Stimulated activated CD4-positive, alpha-beta T cell treated with anti-CD3 and anti-CD28 coated beads, TNF-alpha, amount 100 ng/mL, for 24 hours (primary cell): ENCODE results near the gene CCDC183.
"Not testable (repeated sequence)": the region's sequence is repeated elsewhere in the genome, so short reads cannot be mapped to it uniquely, and the experiment has no call there.

Source experiments
- DNase-seq, 3 experiments: peaks; one replicate each; pipeline ENCODE4 v3.0.0-alpha.2; 2020; ENCODE audit warnings: low read depth in 3 of 3

CCDC183 gene

DNA sequence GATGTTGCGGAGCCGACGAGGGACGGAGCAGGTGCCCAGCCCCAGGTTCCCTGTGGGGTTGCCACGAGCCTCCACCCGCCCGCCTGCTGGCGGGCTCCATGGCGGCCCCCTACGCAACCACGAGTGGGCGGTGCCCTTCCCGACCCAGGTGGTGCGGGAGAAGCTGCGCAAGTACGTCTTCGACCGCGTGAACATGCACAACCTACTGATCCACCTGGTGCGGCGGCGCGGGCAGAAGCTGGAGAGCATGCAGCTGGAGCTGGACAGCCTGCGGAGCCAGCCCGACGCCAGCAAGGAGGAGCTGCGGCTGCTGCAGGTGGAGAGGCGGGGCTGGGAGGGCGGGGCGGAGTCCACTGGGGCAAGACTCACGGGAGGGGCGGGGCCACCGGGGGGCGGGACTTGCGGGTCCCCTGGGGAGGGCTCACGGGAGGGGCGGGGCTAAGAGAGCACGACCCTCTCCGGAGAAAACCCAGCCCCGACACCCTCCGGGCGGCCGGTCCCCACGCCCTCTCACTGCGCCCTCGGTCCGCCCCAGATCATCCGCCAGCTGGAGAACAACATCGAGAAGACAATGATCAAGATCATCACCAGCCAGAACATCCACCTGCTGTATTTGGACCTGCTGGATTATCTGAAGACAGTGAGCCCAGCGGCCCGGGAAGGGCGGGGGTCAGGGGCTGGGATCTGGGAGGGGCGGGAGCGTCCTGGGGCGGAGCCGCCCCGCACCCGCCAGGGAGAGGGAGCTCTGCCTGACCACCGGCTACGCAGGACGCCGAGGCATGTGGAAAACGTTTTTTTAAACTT, 3.9 kb downstream of the CCDC183 start:
- peak; percentile 67 to 87 (median 77) for DNase-seq

DNA sequence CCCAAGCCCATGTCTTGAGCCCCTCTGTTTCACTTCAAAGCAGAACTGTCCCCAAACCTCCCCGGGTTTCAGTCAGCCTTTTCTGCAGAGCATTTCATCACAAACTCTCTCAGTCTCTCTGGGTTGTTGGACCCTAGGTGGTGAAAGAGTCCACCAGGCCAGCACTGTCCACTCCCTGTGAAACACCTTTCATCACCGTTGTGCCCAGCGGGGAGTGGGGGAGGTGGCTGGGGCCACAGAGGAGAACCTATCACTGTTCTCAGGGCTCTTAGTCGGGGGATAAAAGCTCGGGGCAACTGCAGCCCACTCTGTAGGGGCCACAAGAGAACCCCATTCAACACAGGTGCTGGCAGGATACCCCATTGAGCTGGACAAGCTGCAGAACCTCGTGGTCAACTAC, 6.2 kb downstream of the CCDC183 start:
- DNase-seq = no peak

DNA sequence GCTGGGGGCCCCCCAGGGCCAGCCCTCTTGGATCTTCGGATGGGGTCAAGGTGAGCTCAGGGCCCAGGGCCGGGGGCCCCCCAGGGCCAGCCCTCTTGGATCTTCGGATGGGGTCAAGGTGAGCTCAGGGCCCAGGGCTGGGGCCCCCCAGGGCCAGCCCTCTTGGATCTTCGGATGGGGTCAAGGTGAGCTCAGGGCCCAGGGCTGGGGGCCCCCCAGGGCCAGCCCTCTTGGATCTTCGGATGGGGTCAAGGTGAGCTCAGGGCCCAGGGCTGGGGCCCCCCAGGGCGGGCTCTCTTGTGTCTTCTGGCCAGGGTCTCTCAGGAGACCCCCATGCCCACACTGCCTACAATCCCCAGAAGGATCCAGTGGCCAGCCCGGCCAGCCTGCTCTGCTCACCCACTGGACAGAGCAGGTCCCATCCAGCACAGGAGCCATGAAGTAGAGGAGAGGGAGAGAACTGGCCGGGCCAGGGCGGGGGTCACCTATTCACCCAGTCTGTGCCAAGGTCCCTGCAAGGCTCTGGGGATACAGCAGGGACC, 6.9 kb downstream of the CCDC183 start:
- not testable (repeated sequence) for DNase-seq

DNA sequence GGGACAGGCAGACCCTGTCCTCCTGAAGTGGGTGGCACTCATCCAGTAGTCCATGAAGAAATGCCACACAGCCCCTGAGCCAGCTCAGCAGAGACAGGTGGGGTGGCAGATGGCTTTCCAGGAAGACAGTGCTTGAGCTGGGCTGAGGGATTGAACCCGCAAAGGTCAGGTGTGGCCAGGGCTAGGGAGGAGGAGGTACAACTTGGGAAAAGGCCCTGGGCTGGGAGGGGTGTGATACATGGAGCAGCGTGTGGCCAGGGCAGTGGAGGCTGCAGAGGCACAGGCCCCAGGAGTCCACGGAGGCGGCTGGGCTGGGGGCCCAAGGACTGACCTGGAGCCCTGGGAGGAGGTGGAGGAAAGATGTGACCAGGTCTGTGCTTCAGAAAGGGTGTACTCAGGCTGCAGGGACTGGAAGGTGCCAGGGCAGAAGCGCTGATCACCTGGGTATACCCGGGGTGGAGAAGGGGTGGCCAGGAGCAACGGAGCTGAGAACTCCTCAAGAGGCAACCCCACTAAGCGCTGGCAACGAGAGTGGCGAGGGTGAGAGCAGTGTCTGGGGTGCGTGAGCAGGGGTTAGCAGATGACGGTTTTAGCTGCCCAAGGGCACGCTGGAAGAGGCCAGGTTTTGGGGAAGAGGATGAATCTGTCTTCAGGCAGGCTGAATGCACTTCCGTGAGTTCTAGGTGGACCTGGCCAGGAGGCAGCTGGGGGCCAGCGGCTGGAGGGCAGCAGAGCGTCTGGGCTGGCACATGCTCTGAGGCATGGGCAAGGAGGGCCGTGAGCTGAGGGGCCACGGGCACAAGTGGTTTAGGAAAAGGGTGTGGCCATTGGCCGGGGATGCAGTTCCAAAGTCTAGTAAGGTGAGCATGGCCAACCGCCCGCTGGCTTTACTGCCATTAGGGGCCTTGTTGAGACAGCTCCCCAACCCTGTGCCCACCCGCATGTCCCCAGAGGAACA, 7.7 kb downstream of the CCDC183 start:
- no peak for DNase-seq

DNA sequence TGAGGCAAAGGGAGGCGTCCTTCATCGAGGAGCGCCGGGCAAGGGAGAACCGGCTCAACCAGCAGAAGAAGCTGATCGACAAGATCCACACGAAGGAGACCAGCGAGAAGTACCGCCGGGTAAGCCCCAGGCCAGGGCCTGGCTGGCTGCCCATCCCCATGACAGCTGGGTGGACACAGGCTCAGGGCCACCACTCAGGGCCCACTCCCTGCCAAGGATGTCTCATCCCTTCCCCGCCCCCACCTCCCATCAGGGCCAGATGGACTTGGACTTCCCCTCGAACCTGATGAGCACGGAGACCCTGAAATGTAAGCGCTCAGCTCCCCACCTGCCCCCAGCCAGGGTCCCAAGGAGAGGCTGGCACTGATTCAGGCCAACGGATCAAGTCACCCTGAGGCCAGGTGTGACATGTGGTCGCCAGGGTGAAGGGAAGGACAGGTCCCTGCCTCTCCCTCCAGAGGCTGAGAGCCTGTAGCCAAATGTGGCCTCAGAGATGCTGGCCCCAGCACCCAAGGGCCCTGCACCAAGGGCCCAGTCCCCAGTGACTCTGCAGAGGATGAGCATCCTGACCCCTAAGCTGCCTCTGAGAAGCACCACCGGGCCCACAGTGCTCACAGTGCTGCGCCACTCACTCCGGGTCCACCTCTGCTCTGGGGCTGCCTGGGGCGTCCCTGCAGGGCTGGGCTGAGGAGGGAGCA, 8.5 kb downstream of the CCDC183 start:
- DNase-seq = no peak

DNA sequence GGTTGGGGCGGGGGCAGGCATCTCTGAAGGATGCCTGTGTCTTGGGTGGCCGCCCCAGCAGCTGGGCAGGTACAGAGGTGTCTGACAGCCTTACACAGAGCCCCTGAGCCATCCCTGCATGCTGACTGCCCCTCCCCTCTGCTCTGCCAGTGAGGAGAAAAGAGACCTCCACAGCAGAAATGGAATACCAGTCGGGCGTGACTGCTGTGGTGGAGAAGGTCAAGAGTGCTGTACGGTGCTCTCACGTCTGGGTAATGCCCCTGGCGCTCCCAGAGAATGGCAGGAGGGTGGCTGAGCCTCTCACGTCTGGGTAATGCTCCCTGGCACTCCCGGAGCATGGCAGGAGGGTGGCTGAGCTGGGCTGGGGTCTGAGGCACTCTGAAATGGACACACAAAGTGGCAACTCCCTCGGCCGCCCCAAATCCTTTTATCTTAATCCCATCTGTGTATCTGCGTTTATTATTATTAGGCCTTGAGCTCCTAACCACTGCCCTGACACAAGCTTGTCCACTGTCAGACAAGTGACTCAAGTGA, 9.1 kb downstream of the CCDC183 start:
- no peak for DNase-seq

DNA sequence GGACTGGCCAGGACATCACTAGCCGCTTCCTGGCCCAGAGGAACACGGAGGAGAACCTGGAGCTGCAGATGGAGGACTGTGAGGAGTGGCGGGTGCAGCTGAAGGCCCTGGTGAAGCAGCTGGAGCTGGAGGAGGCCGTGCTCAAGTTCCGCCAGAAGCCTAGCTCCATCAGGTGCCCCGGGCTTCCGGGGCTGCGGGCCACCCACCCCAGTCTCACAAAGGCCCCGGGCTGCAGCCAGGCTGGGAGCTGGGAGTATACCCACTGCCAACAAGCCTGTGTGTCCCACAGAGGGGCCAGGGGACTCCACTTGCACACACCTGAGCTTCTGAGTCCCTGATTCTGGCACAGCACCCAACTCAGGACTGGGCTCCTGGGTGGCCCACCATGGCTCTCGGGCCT, 9.9 kb downstream of the CCDC183 start:
- no peak for DNase-seq

DNA sequence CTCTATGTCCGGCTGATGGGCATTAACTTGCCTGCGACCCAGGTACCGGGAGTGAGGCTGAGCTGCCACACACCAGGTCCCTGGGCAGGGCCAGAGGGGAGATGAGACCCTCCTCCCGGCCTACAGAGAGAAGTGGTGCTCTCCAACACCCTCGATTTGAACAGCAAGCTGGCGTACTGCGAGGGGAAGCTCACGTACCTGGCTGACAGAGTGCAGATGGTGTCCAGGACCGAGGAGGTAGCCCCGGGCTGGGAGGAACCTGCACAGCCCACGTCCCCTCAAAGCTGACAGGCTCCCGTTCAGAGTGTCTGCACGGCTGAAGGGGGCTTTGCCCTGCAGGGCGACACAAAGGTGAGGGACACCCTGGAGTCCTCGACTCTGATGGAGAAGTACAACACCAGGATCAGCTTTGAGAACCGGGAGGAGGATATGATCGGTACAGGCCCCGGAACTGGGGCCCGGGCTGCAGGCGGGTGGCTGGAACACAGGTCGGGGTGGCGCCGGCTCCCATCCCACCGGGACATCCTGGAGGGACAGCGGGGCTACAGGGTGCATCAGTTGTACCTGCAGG, 10.6 kb downstream of the CCDC183 start:
- no peak for DNase-seq

DNA sequence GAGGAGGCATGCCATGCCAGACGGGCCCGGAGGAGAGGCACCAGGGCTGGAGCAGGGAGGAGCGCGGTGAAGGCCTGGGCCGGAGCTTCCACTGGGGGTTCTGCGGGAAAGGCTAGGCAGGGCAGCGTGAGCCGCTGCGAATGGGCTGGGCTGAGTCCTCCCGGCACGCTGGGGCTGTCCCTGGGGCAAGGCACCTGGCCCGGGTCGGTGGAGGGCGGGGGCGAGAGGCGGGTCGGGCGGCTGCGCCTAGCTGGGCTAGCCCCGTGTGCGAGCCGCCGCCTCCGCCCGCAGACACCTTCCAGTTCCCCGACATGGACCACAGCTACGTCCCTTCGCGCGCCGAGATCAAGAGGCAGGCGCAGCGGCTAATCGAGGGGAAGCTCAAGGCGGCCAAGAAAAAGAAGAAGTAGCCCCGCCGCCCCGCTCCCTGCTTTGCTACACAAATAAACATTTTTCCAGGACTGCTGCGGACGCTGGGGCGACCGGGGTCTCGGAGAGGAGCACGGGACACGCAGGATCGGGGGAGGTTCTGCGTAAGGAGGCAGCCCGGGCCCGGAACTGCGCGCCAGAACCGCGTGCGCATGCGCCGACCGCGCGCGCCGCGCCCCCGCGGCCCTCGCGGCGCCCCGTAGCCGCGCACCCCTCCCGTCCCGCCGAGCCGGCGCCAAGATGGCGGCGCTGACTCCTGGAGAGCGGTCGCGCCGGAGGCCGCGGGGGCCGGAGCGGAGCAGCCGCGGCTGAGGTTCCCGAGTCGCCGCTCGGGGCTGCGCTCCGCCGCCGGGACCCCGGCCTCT, 11.3 kb downstream of the CCDC183 start, which contains the start of gene RABL6:
Gene RABL6, plus strand, starts transcription at position 668 of the 794 bp plus-strand sequence. CDS start 249 bp downstream, outside the sequence.
- peak; percentile 59 to 80 (median 72) for DNase-seq

DNA sequence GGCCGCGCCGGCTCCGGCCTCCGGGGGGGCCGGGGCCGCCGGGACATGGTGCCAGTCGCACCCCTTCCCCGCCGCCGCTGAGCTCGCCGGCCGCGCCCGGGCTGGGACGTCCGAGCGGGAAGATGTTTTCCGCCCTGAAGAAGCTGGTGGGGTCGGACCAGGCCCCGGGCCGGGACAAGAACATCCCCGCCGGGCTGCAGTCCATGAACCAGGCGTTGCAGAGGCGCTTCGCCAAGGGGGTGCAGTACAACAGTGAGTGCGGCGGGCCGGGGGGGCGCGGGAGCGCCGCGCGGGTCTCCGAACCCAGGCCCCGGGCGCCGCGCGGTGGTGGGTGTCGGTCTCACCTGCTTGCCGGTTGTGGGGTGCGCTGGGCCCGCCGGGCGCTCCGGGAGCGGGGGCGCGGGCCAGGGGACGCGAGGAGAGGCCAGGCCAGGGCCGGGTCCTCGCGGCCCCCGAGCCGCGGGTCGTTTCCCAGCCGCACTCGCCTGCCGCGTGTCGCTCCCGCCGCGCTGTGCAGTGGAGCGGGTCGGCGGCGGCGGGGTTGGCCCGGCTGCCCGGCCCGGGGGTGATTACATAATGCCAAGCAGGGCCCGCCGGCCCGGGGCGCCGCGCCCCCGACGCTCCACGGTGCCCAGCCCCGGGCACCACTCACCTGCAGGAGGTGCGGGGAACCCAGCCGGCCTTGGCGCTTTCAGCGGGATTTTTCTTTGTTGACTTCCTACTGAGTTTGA, 12.1 kb downstream of the CCDC183 start:
- peak in 1 of 3 experiments; percentile 32 for DNase-seq

DNA sequence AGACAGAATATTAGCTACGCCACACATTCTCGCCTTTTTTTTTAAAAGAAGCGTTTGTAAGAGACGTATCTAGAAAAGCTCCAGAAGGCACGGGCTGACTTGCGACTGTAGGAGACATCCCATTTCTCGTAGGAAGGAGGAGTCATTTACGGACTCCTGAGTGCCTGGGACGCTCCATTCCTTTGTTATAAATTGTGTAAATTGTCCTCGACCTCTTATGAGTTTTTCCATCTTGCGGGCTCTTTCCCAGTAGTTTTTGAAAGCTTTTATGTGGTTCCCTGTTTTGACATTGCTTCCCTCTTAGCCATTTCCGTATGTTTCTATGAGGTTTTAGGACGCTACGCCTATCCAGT, 12.6 kb downstream of the CCDC183 start:
- no peak for DNase-seq

DNA sequence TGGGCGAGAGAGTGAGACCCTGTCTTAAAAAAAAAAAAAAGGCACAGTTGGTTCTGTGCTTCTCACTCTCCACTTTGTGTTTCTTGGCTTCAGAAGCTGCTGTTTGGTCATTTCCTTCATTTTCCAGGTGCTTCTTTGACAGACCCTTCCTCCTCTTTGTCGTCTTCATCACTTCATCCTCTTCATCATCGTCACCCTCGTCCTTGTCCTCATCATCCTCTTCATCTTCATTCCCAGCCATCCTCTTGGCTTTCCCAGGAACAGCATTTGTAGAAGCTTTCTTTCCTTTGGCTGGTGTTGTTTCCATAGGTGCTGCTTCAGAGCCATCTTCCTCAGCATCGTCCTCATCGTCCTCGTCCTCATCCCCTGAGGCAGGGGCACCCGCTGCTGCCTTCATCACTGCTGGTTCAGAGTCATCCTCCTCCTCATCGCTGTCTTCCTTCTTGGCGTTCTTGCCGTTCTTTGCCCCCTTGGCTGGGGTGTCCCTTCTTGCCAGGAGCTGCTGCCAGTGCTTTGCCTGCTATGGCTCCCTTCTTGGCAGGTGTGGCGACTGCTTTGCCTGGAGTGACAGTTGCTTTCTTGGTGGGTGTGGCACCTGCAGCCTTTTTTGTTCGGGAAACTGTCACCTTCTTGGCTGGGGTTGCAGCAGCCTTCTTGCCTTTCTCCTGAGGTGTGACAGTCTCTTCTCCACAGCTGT, 18.7 kb downstream of the CCDC183 start:
- DNase-seq = no peak

DNA sequence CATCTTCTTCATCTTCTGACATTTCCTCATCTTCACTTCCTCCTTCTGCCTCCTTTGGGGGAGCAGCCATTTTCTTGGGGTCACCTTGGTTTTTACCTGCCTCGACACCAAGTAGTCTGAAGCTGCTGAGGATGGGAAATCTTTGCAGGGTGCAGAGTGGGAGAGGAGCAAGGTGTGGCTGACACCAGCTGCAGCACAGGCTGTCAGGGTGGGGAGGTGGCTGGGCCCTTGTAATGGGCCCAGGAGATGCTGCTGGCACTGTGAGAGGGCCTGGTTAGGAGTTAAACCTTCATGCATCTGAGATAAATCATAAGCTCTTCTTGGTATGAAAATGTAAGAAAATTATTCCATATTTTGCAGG, 19.3 kb downstream of the CCDC183 start:
- no peak for DNase-seq

DNA sequence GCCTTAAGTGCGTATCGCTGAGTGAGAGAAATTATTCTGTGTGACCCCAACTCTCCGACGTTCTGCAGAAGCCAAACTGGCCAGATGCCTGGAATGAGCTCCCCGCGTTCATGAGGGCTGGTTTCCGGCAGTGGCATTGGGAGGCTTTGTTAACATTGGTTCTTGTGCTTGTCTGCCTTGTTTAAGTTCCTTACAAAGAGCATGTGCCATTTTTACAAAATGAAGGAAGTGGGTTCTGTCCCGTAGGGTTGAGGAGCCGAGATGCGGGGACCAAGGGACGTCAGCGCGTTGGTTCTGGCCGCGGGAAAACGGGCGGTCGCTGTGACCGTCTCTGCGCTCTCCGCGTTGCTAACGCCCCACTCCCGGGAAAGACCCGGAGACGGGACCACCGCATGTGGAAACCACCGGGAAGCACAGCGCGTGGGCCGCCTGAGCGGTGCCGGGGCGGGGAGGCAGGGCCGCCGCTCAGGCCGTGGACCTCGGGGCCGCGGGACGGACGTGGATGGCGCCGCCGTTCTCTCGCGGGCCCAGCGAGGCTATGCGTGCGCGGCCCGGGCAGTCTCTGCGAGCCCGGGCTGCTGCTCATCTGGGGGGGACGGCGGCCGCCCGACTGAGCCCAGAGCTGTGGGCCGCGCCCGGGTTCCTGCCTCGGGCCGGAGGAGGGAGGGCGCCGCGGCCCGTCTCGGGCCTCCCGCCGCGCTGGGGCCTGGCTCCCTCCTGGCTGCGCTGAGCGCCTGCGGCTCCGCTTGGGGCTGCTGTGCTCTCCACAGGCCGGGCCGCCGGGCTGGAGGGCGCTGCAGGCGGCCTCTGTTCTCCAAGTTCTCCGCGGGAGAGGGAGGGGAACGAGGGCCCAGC, 25.1 kb downstream of the CCDC183 start:
- DNase-seq = no peak

DNA sequence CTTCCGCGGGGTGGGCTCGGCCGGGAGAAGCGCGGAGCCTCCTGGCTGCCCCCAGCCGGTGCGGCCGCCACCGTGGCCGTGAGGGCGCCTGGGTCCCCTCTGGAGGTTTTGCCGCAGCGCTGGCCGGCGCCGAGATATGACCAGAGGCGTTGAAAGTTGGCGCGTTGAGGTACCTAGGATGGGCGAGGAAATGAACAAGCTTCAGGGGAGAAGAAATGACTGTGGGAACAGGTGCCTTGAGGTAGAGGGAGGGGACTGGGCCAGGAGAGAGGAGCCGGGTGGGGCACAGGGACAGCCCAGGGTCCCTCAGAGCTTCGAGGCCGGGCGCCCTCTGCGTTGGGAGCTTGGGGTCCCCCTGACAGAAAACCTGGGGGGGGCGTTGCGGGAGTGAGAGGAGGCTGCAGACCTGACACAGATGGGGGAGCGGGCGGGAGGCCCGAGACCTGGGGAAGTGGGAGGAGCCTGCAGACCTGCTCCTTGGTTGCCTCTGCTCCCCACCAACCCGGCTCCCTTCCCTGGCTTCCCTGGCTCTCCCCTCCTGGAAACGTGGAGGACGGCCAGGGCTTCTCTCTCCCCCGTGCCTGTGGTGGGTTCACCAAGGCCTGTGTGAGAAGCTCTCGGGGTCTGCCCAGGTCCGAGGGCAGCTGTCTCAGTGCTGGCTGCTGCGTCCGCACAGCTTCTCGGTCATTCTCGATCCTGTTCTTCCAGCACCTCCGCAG, 25.8 kb downstream of the CCDC183 start:
- no peak for DNase-seq

DNA sequence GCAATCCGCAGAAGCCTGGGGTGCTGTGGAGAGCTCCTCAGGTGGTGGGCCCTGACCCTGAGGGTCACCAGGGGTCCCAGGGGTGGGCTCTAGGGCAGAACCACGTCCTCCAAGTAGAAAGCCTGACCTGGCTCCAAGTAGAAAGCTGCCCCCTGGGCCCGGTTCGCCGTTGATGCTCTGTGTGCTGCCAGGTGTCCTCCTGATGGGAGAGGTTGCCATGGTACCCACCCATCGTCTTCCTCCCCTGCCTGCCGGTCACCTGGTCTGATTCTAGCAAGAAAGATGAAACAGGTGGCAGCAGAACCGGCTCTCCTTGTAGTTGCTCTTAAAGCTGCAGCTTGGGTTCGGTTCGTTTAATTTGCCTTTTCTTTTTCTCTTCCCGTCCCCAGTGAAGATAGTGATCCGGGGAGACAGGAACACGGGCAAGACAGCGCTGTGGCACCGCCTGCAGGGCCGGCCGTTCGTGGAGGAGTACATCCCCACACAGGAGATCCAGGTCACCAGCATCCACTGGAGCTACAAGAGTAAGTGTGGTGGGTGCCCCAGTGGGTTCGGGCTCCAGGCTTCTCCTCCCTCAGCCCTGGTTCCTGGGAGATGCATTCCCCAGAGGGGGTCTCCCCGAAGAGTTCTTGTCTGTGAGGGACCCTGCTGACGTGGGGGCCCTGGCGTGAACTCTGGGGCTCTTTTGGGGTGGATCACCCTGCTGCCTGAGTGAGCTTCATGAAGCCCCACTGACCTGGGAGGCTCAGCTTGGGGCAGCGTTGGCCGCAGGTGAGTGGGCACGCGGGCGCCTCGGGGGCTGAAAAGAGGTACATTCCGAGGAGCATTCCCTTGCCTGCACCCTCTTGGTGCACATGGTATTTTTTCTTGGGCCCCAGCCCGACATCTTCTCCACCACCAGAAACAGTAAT, 27.3 kb downstream of the CCDC183 start:
- DNase-seq = no peak
